MCF 10A (cell line): ENCODE measurements around the gene ZKSCAN7. TPM values are rescaled to one million over a fixed set of nuclear protein-coding genes. Genes with fewer than 3 reads are reported as not detected.
"Not testable (repeated sequence)": the region's sequence is repeated elsewhere in the genome, so short reads cannot be mapped to it uniquely, and the experiment has no call there.

Source experiments
- BruUV-seq: library from RNA; stranded (reverse); fragments of 400-500 nt; replicated peaks from 2 replicates; lab custom pipeline; 2021; lab: Mats Ljungman, UMichigan
- CTCF ChIA-PET: fragments of 300-600 bp; sonication (Branson Sonifier 250); formaldehyde crosslinking; extraction: SDS; loops from one replicate; lab custom pipeline; 2021; ENCODE audit warnings: antibody characterized with exemption, inconsistent platforms; lab: Yijun Ruan, JAX
- POLR2A ChIA-PET: fragments of 300-600, 350-650 bp; sonication (Branson Sonifier 250); formaldehyde crosslinking; extraction: SDS; loops from one replicate; lab custom pipeline; 2020; ENCODE audit warnings: antibody characterized with exemption, inconsistent platforms; lab: Yijun Ruan, JAX
- DNase-seq: peaks from one replicate; pipeline ENCODE4 v3.0.0-alpha.2; 2018; ENCODE audit not compliant: unreplicated experiment
- H3K27ac Mint-ChIP-seq: one replicate; pipeline ENCODE4 v1.8.0; 2022; ENCODE audit warnings: mild to moderate bottlenecking, low read depth, mixed read lengths; ENCODE audit not compliant: unreplicated experiment
- H3K27me3 Mint-ChIP-seq: one replicate; pipeline ENCODE4 v1.8.0; 2022; ENCODE audit warnings: mixed read lengths; ENCODE audit not compliant: insufficient read depth, unreplicated experiment
- H3K36me3 Mint-ChIP-seq: one replicate; pipeline ENCODE4 v1.8.0; 2022; ENCODE audit warnings: mild to moderate bottlenecking, moderate library complexity, mixed read lengths; ENCODE audit not compliant: insufficient read depth, unreplicated experiment
- H3K4me1 Mint-ChIP-seq: one replicate; pipeline ENCODE4 v1.8.0; 2022; ENCODE audit warnings: mixed read lengths; ENCODE audit not compliant: insufficient read depth, unreplicated experiment
- H3K4me3 Mint-ChIP-seq: one replicate; pipeline ENCODE4 v1.8.0; 2022; ENCODE audit warnings: mild to moderate bottlenecking, moderate library complexity, mixed read lengths; ENCODE audit not compliant: unreplicated experiment
- H3K9me3 Mint-ChIP-seq: one replicate; pipeline ENCODE4 v1.8.0; 2022; ENCODE audit warnings: mixed read lengths; ENCODE audit not compliant: unreplicated experiment
- intact Hi-C: fragments of 100-400 bp; cut with micrococcal nuclease; formaldehyde crosslinking; loops from 2 replicates; pipeline ENCODE4 v1.14.1; 2022
- total RNA-seq: library from RNA; stranded (reverse); gene quantifications from 2 replicates; pipeline ENCODE4 v1.2.3, GENCODE V29; 2022
- TF ChIP-seq, protein P1 (sequence below): fragments of 200-600 bp; IDR thresholded peaks from one replicate; pipeline ENCODE4 v1.8.0; 2022; ENCODE audit warnings: antibody characterized with exemption, mild to moderate bottlenecking; ENCODE audit not compliant: unreplicated experiment

ZKSCAN7 gene
- total RNA-seq, 1 experiment from 2014 or later: not detected

DNA sequence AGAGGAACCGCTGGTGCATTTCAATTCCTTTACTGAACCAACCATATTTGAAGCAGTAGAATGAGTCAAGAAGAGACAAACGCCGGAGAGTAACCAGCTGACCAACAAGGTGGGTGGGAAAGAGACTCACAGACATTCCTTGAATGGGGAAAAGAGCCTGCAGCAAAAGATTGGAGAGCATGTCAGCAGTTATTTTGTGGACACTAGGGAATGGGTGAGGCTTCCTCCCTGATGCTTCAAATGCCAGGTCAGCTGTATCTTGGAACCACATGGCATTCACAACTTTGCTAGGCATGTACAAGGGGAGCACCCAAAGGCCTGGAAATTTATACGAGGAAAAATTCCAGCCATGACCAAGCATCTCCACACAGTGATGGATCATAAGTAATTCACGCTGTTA is 29.9 kb upstream of the ZKSCAN7 start:
- no TSS peak for BruUV-seq
- TF ChIP-seq, protein P1, sequence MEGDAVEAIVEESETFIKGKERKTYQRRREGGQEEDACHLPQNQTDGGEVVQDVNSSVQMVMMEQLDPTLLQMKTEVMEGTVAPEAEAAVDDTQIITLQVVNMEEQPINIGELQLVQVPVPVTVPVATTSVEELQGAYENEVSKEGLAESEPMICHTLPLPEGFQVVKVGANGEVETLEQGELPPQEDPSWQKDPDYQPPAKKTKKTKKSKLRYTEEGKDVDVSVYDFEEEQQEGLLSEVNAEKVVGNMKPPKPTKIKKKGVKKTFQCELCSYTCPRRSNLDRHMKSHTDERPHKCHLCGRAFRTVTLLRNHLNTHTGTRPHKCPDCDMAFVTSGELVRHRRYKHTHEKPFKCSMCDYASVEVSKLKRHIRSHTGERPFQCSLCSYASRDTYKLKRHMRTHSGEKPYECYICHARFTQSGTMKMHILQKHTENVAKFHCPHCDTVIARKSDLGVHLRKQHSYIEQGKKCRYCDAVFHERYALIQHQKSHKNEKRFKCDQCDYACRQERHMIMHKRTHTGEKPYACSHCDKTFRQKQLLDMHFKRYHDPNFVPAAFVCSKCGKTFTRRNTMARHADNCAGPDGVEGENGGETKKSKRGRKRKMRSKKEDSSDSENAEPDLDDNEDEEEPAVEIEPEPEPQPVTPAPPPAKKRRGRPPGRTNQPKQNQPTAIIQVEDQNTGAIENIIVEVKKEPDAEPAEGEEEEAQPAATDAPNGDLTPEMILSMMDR: no peak

DNA sequence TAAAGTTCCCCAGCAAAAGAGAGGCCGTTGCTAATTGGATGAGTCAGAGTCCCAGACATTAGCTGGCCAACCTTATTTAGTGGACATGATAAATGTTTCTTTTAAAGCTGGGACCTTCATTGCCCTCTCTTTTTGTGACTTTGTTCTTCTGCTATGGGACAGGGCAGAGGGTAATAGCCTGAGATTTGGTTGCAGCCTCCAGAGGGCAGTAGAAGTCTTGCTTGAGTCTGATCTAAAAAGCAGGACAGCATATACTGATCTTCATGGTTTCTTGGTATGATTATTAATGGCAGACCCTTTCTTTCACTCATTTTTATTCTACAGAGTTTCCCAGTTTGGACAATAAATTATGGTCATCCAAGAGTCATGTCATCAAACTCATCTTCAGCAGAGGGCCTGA is 25.1 kb upstream of the ZKSCAN7 start:
- Mint-ChIP-seq H3K36me3 (no peaks in the 10 kb centered on the region), H3K27ac (no peak overlapping the region), H3K27me3 (peaks cover 37% of the 10 kb centered on the region), H3K9me3 (peaks cover 7% of the 10 kb centered on the region), H3K4me3 (no peak overlapping the region), H3K4me1 (no peaks in the 10 kb centered on the region)
- TF ChIP-seq, protein P1: no peak
- CTCF ChIA-PET: interaction anchor here (0.7 to 2.0 kb wide), 4 partner anchors 10 to 1164 kb away, joined by 3 to 7 read pairs (median 3); no protein-coding TSS in a partner anchor
- BruUV-seq: no TSS peak
- POLR2A ChIA-PET: no interaction called here
- intact Hi-C loops: loop anchor here (5.0 kb wide), 1 partner anchor 232 kb away; the partner anchor contains the start of genes KIAA1143 and KIF15
- peak; percentile 3 for DNase-seq

More for the DNA sequence above, 29.9 kb upstream of the ZKSCAN7 start:
- no peak overlapping the region for H3K4me3 Mint-ChIP-seq
- no peak for DNase-seq
- intact Hi-C loops: no loop called here
- ChIA-PET CTCF (no interaction called here), POLR2A (interaction anchor here (0.6 to 0.7 kb wide), 2 partner anchors 123 to 1704 kb away, joined by 3 read pairs; partner anchors contain the start of gene ZNF35)
- no peaks in the 10 kb centered on the region for H3K36me3 Mint-ChIP-seq
- H3K27me3 Mint-ChIP-seq: peaks cover 67% of the 10 kb centered on the region
- H3K27ac Mint-ChIP-seq: no peak overlapping the region
- H3K4me1 Mint-ChIP-seq: no peaks in the 10 kb centered on the region
- H3K9me3 Mint-ChIP-seq: no peaks in the 10 kb centered on the region

DNA sequence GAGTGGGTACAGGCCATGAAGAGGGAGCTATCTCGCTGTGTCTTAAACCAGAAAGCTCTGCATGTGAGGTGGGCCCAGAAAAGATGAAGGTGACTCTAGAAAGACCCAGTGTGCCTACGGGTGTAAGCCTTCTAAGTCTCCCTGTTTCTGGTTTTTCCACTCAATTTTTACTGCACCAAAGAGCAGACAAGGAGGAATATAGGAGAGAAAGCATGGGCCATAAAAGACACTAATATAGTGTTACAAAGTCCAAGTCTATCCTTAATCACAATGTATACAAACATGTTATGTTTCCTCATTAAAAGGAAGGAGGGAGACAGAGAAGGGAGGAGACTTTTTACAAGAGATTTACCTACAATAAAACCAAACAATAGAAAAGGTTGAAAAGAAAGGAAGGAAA is 24.1 kb upstream of the ZKSCAN7 start:
- H3K4me1 Mint-ChIP-seq: no peaks in the 10 kb centered on the region
- H3K36me3 Mint-ChIP-seq: peaks cover 6% of the 10 kb centered on the region
- TF ChIP-seq, protein P1: no peak
- CTCF ChIA-PET: interaction anchor here (0.5 to 0.9 kb wide), 5 partner anchors 100 to 384 kb away, joined by 3 to 7 read pairs (median 3); no protein-coding TSS in a partner anchor
- POLR2A ChIA-PET: no interaction called here
- intact Hi-C loops: loop anchor here (5.0 kb wide), 1 partner anchor 231 kb away; the partner anchor contains the start of genes KIAA1143 and KIF15
- no peak for DNase-seq
- H3K4me3 Mint-ChIP-seq: no peak overlapping the region
- H3K27ac Mint-ChIP-seq: no peak overlapping the region
- peaks cover 33% of the 10 kb centered on the region for H3K27me3 Mint-ChIP-seq
- no TSS peak for BruUV-seq
- peaks cover 7% of the 10 kb centered on the region for H3K9me3 Mint-ChIP-seq

DNA sequence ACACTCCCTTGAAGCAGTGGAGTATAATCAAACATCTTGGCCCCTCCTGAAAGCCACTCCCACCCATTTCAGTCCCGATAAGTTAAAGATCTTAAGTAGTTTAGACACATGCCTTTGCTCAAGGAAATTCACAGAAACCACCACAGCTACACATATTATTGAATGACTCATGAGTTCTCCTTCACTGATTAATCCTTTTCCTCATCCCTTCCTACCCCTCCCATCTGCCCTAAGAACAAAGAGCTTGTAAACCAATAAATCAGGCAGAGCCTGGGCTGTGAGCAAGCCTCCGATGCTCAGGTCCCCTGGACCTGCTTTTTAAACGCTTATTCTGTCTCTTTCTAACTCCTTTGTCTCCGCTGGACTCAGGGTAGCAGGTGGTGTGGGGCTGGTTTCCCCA is 20.3 kb upstream of the ZKSCAN7 start:
- CTCF ChIA-PET: interaction anchor here (1.1 to 4.1 kb wide), 2 partner anchors 90 to 379 kb away, joined by 6 to 23 read pairs; partner anchors contain the start of gene ZNF197
- H3K27ac Mint-ChIP-seq, DNase-seq, H3K4me1 Mint-ChIP-seq, POLR2A ChIA-PET, H3K9me3 Mint-ChIP-seq, H3K36me3 Mint-ChIP-seq, H3K4me3 Mint-ChIP-seq, BruUV-seq: not testable (repeated sequence)
- intact Hi-C loops: loop anchor here (5.0 kb wide), 1 partner anchor 228 kb away; the partner anchor contains the start of genes KIAA1143 and KIF15
- peaks cover 39% of the 10 kb centered on the region for H3K27me3 Mint-ChIP-seq
